Measurements from ENCODE around the gene MAP3K9.

DNA sequence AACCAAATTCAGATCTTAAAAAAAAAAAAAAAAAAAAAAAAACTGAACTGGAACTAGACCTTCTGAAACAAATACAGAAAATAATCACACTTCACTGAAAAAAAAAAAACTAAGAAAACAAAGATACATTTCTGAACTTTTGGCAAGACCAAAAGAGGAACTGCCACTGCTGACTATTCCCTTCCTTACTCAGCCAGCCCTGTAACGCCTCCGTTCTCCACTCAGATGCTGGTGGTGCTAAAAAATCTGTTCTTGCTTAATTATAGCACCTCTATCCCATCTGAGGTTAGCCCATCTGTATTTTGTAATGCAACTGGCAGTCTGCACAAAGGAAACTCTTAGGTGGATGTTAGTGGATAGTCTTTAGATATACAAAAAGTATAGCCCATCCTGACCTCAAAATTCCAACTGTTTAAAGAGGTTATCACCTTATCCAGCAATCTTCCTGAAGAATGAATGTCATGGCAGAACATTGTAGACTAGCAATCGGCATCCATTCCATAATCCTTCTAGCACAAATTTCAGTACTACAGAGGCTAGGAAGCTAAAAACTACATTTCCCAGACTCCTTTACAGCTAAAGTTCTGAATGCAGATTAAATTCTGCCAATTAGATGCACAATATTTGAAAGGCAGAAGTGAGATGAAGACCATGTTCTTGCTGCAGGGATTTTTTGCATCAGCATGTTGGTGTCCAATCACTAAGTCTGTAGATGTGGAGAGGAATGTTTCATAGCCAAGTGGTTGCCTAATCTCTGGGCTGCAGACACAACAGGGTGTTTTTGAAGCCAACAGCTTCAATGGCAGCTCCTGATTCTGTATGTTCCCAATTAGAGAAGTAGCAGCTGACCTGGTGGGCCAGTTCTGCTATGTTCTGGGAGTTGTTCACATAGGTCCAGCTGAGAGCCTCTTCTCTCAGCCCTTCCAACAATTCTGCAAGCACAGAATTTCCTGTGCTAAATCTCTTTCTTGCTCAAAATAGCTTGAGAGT is 5.7 kb downstream of the MAP3K9 start:
- TF ChIP-seq POLR2AphosphoS5 (IDR thresholded peaks at IDR 0.05; ENCODE audit: low read depth), result no peak
- TF ChIP-seq, protein P1, sequence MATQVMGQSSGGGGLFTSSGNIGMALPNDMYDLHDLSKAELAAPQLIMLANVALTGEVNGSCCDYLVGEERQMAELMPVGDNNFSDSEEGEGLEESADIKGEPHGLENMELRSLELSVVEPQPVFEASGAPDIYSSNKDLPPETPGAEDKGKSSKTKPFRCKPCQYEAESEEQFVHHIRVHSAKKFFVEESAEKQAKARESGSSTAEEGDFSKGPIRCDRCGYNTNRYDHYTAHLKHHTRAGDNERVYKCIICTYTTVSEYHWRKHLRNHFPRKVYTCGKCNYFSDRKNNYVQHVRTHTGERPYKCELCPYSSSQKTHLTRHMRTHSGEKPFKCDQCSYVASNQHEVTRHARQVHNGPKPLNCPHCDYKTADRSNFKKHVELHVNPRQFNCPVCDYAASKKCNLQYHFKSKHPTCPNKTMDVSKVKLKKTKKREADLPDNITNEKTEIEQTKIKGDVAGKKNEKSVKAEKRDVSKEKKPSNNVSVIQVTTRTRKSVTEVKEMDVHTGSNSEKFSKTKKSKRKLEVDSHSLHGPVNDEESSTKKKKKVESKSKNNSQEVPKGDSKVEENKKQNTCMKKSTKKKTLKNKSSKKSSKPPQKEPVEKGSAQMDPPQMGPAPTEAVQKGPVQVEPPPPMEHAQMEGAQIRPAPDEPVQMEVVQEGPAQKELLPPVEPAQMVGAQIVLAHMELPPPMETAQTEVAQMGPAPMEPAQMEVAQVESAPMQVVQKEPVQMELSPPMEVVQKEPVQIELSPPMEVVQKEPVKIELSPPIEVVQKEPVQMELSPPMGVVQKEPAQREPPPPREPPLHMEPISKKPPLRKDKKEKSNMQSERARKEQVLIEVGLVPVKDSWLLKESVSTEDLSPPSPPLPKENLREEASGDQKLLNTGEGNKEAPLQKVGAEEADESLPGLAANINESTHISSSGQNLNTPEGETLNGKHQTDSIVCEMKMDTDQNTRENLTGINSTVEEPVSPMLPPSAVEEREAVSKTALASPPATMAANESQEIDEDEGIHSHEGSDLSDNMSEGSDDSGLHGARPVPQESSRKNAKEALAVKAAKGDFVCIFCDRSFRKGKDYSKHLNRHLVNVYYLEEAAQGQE (IDR thresholded peaks at IDR 0.05; ENCODE audit: insufficient replicate concordance, low read depth), result no peak
- TF ChIP-seq, protein P2, sequence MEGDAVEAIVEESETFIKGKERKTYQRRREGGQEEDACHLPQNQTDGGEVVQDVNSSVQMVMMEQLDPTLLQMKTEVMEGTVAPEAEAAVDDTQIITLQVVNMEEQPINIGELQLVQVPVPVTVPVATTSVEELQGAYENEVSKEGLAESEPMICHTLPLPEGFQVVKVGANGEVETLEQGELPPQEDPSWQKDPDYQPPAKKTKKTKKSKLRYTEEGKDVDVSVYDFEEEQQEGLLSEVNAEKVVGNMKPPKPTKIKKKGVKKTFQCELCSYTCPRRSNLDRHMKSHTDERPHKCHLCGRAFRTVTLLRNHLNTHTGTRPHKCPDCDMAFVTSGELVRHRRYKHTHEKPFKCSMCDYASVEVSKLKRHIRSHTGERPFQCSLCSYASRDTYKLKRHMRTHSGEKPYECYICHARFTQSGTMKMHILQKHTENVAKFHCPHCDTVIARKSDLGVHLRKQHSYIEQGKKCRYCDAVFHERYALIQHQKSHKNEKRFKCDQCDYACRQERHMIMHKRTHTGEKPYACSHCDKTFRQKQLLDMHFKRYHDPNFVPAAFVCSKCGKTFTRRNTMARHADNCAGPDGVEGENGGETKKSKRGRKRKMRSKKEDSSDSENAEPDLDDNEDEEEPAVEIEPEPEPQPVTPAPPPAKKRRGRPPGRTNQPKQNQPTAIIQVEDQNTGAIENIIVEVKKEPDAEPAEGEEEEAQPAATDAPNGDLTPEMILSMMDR (IDR thresholded peaks at IDR 0.05; ENCODE audit: insufficient read depth, low read length), result no peak

Data from HL-60 (cell line).